Measurements from ENCODE around the gene CCDC158.
"Not testable (repeated sequence)": the region's sequence is repeated elsewhere in the genome, so short reads cannot be mapped to it uniquely, and the experiment has no call there.

DNA sequence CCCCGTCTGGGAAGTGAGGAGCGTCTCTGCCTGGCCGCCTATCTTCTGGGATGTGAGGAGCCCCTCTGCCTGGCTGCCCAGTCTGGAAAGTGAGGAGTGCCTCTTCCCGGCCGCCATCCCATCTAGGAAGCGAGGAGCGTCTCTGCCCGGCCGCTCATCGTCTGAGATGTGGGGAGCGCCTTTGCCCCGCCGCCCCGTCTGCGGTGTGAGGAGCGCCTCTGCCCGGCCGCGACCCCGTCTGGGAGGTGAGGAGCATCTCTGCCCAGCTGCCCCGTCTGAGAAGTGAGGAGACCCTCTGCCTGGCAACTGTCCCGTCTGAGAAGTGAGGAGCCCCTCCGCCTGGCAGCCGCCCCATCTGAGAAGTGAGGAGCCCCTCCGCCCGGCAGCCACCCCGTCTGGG lies 2.2 kb upstream of the CCDC158 start:
- TF ChIP-seq, protein P1, sequence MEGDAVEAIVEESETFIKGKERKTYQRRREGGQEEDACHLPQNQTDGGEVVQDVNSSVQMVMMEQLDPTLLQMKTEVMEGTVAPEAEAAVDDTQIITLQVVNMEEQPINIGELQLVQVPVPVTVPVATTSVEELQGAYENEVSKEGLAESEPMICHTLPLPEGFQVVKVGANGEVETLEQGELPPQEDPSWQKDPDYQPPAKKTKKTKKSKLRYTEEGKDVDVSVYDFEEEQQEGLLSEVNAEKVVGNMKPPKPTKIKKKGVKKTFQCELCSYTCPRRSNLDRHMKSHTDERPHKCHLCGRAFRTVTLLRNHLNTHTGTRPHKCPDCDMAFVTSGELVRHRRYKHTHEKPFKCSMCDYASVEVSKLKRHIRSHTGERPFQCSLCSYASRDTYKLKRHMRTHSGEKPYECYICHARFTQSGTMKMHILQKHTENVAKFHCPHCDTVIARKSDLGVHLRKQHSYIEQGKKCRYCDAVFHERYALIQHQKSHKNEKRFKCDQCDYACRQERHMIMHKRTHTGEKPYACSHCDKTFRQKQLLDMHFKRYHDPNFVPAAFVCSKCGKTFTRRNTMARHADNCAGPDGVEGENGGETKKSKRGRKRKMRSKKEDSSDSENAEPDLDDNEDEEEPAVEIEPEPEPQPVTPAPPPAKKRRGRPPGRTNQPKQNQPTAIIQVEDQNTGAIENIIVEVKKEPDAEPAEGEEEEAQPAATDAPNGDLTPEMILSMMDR (IDR thresholded peaks at IDR 0.05): not testable (repeated sequence)
- TF ChIP-seq POLR2A (IDR thresholded peaks at IDR 0.05): not testable (repeated sequence)

All from Peyer's patch (tissue), 4 donors.